Activated CD8-positive, alpha-beta memory T cell treated with anti-CD3 and anti-CD28 coated beads, Interleukin-2, amount 50 U/mL, for 4 hours (primary cell): ENCODE measurements around the gene NKAIN2.

Experiments
- DNase-seq: peaks from one replicate; pipeline ENCODE4 v3.0.0-alpha.2; 2020

The NKAIN2 gene

DNA sequence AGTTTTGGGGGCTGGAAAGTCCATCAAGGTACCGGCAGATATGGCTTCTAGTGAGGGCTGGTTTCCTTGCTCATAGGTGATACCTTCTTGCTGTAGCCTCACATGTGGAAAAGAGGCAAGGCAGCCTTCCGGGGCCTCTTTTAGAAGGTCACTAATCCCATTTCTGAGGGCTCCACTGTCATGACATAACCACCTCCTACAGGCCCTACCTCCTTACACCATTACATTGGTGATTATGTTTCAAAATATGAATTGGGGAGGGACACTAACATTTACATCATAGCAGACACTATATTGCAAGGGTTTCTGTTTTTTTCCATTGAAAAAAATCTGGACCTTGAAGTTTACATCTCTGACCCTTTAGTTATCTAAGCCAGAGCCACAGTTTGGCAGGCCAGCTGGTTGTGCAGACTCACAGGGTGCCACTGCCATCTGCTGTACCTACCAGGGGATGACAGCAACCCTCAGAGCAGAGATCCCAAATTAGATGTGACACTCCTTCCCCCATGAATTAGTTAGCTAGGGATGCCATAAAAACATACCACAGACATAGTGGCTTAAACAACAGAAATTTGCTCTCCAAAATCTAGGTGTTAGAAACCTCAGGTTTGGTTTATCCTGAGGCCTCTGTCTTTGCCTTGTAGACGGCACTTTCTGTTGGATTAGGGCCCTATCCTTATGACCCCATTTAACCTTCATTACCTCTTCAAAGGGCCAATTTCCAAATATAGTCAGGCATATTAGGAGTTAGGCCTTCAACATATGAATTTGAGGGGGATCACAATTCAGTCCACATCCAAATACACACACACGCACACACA, 992.2 kb downstream of the NKAIN2 start:
- no peak for DNase-seq

DNA sequence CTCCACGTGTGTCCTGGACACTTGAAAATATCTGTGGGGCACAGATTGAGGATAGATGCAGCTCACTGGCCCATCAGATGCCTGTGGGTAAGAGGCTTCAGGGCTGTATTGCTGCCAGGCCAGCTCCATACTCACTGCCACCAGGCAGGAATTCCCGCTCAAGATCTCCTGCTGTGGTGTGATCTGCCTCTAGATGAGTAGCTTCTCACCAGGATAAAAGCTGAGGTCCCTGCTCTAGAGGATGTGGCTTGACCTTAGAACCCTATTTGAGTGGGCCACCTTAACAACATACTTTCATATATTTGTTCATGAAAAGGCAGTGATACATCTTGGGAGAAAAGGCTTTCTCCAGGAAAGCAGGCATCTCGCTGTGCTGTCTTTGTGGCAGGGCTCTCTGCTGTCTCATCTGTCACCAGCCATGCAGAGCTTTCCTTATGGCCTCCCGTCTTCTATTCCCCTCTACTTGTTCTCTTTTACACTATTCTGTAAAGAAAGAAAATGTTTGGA, 992.9 kb downstream of the NKAIN2 start:
- DNase-seq, result no peak

DNA sequence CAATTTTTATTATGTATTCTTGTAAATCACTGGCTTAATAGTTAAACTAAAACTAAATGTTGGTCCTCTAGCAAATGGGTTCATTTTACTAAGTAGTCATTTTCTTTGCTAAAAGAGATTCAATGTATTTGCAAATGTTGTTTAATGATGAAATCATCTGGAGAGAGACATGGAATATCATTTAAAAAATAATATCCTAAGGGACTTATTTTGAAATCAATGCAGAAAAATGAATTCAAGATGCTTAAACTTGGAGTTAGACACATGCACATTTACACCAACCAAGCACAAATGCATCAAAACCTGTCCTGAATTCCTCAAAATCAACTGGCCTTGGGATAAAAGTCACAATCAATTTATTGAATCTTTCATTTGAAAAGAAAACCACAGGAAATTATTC, 993.6 kb downstream of the NKAIN2 start:
- DNase-seq, result no peak

DNA sequence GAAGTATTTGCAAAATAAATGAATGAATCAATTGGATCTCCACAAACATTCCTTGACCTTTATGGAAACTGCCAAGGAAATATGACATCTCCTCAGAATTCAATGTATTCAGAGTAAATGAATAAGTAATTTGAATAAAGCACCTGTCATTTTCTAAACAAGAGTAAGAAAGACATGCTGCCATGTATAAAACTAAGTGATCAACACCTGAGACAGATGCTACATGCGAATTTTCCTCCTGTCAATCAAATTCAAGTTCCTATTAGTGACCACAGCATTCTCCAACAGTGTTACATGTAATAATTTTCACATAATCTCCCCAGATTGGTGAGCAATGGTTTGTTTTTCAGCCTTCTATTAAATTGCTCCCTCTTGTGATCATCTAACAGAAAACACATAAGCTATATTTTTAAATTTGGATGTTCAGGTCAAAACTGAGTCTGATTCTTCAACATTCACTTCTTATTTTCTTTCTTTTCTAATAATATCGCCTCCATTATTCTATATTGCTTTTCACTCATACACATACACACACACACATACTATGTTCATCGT, 995.4 kb downstream of the NKAIN2 start:
- no peak for DNase-seq

DNA sequence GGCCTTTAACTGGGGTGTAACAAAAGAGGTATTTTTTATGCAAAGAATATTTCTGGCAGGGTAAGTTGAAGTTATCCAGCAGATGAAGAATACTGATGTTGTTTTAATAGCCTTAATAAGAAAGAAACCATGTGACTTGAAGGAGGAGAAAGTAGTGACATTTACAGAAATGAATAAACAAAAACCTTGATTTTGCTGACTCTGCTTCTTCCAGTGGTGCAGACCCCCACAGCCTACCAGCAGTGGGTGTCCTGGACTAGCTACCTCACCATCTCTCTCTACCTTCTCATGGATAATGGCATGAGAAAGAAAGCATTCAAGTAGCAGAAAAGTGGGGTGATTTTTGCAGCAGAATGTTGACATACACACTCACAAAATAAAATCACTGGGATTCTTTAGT, 996.0 kb downstream of the NKAIN2 start:
- no peak for DNase-seq

DNA sequence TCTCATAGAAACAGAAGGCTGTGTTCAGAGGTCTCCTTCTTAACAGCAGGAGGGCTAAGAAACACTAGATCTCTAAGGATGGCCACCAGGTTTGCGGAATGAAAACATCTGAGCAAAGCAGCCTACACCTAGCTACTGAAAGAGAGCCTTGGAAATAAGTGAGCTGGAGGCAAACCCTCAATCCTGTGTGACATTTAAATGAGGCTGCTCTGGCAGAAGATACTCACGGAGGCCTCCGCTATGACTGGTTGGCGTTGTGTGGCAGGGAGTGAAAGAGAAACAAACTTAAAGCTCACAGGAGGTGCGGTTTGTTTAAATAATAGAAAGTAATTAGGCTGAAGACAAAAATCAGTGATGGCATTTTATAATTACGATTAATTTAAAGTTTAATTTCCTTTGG, 996.6 kb downstream of the NKAIN2 start:
- no peak for DNase-seq

DNA sequence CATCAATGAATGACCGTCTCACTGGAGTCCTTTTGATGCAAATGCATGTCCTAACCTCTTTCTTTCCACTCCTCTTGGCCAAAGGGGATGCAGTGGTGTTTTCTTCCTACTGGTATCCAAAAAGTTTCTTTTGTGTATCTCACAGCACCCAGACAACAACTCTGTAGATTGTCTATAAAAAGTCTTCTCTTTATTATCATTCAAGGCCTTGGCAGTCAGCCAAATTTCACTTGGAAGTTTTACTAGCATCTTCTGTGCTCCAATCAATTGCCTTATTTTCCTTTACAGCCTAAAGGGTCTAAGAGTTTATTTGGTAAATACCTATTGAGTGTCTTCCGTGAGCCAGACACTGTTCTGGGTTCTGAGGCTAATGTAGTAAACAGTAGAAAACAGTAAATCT, 1008.4 kb downstream of the NKAIN2 start:
- no peak for DNase-seq

DNA sequence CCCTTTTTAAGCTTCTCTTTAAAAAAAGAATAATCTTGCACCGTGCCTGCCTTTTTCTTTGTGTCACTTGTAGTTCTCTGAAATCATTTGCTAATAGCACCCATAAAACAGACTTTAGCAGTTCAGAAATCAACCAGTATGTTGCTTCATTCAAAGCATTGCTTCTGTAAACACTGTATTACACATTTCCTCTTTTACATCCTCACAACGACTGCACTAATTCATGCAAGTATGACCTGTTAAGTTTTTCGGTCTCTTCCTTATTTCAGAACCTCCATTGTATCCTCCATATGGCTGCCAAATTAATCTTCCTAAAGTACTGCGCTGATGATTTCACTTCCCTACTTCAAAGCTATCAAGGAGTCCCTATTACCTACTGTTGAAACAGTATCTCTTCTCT, 1015.7 kb downstream of the NKAIN2 start:
- no peak for DNase-seq

DNA sequence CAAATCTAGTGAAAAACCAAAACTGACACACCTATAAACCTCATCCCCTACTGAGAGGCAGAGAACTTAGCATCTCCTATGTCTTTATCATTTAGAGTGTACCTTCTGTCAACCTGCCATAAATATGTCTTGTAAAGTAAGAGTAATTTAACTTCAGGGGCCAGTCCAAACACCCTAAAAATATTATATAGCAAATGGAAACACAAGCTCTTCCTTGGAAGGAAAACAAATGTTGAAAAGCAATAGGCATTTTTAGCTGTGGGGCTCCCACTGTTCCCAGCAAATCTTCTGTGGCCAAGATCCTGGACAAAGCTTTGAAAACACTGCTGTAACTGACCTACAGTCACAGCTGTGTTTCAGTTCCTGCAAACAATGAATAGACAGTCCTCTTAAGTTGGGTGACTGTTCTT, 1018.5 kb downstream of the NKAIN2 start:
- no peak for DNase-seq

DNA sequence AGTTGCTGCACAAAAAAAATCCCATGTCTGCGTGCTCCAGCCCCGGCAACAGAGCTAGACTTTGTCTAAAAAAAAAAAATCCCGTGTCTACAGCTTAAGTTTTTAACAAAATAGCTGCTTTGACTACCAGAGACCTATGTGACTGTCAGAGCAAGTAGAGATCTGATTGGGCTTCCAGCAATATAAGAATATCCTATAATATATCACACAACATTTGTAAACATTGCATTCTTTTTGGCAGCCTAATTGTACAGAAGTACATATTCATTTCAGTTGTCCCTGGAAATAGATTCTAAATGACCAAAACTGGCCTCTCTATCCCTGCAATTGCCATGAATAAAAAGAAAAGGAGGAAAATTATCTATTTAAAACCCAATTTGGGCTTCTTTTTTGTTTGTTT, 1019.1 kb downstream of the NKAIN2 start:
- DNase-seq, result no peak

DNA sequence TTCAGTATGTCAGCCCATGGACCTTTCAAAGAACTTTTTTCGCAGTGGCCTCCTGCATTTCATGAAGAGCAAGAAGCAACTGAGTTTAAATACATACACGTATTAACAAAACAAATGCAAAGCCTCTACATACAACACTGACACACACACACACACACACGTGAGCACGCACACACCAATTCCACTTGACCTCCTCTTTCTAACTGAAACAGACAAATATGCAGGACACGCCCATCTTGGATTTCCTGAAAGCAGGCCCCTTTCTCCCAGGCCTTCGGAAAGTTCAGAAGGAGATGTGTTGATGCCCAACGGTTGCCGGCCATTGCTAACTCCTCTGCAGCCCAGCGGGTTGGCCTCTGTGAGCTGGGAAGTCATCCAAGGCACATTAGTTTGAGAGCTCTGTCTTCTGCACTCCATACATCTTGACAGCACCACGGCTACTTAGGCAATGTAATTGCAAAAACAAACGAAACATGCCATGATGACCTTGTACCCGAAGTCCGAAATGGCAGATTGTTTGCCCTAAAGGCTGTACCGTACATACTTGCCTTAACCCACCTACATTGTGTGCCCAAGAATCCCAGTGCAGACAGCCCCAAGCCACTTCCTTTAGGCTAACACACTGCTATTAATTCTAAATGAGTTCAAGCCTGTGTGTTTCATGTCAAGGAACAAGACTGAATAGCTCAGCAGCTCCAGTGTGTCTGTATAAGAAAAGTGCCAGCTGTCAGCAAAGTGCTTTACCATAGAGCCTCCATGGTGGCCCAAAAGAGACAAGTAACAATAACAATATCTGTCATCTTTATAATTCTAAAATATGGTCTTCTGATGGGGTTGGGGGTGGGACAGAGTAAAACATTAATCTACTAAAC, 1019.8 kb downstream of the NKAIN2 start:
- DNase-seq, result no peak

DNA sequence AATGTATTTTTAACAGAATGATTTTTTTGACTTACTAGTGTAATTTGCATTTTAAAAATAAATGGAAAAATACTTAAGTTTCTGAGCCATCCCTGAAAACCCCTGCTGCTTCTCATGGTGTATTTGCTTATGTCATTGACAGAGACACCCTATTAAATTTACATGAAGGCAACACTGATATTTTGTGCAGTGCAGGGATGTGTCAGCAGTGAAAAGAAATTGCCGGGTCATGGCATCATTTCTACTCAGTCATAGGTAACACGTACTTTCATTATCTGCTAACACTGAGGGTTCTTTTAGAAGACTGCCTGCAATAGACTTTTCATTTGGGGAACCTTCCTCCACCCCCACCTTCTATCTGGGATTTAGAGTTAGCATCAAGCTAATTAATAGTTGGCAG, 1021.9 kb downstream of the NKAIN2 start:
- no peak for DNase-seq

DNA sequence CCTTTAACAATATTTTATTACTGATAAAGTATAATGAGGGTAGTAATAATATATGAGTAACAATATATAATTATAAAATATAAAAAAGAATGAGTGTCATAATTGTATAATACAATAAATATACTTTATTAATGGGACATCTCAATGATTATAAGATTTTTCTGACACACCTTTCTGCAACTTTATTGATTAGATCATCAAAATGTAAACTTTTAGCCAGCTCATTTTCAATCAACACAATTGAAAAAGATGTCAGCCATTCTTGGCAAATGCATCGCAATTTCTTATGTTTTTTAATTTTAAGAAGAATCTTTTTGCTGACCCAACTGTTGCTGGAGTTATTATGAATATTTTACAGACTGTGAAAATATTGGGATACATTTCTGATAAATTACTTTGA, 1026.2 kb downstream of the NKAIN2 start:
- DNase-seq, result no peak

DNA sequence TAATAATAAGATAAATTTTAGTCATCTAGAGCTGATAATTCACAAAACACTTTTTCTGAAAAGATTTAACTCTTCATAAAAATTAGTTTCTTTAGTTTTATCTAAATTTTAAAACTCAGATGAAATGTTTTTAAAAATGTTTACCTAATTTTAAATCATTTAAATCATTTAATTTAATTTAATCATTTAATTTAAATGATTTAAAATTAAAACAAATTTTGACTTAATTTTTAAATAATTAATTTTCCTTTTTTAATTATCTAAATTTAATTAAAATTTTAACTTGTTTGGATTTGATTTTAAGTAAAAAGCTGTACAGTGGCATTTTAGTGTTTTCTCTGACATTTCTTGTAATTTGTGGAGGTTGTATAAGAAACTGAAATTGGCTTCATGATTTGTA, 1026.8 kb downstream of the NKAIN2 start:
- no peak for DNase-seq

DNA sequence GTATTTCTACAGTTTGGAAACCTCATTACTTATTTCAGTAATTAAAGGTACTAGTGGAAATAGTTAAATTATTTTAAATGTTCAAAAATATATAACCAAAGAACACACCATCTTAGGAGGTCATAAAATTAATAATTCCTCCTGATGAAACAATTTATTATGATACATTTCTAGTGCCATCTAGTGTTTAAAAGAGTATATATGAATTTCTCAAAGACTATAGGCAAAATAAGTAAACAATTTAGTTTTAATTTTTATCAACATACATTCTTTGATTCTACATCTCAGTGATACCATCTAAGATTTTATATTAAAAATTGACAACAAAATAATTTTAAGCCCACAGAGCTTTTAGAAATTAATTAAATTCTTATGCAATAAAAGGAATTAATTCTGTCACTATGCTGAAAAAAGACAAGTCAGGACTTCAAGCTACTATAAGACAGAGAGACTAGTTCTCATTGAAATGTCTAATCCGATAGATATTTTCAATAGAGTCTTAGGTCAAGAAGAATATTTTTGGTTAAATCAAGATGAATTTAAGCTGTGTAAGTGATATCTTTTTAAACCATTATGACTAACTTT, 1050.8 kb downstream of the NKAIN2 start:
- no peak for DNase-seq

DNA sequence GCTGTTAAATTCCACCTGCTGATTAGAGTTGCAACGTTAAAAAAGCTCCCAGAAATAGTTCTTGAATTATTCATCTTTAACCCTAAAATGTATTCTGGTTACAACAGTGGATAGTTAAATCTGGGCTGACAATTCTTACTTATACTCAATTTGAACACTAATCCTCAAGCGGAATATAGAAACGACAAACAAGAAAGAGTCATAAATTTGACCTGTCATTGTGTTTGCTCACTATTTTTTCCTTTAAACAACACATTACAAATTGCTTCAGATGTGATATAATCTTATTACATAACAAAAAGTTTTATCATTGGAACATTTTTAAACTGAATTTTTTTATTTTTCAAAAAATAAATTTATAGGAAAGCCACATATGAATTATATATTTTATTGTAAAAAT, 1054.1 kb downstream of the NKAIN2 start:
- no peak for DNase-seq

DNA sequence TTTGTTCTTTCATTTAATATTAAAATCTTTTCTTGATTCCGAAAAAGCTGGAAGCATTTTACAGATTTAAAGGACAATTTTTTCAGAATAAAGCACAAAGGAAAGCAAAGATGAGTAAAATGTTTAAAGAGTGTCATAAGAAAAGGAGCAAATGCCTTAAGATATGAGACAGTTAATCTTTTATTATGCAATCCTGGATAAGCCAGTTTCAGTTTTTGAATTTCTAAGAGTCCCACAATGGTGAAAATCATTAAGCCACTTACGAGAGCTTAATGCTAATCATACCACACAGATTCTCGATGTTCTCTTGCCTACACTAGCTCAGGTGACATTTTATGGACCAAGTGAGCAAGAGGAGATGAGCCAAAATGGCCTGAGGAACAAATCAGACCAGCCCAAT, 1054.9 kb downstream of the NKAIN2 start:
- DNase-seq, result no peak

DNA sequence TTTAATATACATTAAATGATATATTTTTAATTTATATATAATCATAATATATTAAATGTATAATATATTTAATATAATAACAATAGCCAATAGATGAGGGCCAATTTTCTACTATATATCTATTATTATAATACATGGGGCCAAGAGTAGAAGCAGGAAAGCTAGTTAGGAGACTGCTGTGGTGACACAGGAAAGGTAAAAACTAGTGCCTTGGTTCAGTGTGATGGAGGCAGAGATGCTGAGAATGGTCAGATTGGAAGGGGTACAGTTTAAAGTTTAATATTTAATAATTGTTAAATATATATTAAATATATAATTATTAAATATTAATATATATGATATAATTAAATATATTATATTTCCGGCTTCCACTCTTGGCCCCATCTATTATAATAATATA, 1055.7 kb downstream of the NKAIN2 start:
- DNase-seq, result no peak

DNA sequence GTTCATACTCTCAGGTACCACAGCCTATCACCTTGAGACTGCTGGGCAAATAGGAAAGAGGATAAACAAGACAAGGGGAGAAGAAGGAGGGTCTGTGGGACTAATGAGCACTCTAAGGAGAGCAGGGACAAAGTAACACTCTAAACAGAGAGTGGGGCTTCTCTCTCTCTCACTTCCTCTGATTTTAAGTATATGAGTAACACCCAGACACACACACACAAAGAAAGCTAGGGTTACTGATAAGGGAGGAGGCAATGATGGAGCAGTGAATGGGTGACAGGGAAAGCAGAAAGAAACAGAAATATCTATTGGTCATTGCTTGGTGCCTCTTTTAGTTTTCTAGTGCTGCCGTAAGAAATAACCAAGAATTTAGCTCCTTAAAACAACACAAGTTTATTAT, 1062.4 kb downstream of the NKAIN2 start:
- DNase-seq, result no peak

DNA sequence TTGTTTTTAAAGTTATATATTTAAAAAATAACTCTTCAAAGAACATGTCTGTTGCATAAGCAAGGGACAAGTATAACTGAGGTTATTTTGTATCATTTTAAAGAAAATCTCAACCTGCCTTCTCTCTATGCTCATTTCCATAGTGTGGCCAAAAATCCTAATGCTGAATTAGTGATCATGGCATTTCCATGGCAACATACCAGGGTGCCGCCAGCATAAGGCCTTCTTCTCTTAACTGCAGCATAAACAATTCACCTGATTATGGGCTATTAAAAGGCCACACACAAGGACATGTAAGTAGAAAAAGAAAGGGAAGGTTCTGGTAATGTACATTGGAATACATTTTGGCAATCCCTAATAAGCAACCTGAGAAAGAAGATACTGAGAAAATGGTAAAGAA, 1063.5 kb downstream of the NKAIN2 start:
- DNase-seq, result no peak

DNA sequence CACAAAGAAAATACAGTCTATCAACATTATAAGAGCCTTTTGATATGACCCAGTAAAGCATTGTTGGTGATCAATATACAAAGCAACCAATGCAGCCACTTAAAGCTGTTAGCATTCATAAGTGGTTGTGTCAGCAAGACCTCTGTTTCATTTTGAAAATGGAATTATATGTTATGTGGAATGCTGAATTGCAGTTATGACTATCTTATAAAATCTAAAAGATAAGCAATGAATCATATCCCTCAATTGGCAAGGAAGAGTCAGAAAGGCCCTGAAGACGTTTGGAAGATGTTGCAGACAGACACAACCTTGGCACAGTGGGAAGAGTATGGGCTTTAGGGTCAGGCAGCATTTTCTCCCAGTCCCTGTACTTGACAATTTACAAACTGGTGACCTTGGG, 1064.8 kb downstream of the NKAIN2 start:
- DNase-seq, result no peak

DNA sequence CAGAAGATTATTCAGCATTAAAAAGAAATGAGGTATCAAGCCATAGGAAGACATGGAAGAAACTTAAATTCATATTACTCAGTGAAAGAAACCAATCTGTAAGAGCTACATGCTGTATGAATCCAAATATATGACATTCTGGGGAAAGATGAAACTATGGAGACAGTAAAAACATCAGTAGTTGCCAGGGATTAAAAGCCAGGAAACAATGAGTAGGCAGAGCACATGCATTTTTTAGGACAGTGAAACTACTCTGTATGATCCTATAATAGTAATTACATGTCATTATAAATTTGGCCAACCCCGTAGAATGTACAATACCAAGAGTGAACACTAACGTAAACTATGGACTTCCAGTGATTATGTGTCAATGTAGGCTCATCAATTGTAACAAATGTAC, 1065.8 kb downstream of the NKAIN2 start:
- no peak for DNase-seq
